Fibroblast of pulmonary artery (primary cell): ENCODE data around the gene NLRC5.
A peak's percentile ranks its signal among the peaks of the same experiment; 100 is the strongest.

Experiments used
- DNase-seq: peaks from one replicate; pipeline ENCODE4 v3.0.0-alpha.2; 2010; ENCODE audit warnings: low read depth
- H3K4me3 ChIP-seq: replicated peaks from 2 replicates; pipeline ENCODE4 v1.5.1; 2011; ENCODE audit warnings: low read depth, mild to moderate bottlenecking, control low read depth, low read length, moderate library complexity
- TF ChIP-seq, protein P1 (sequence below): IDR thresholded peaks from 2 replicates; pipeline ENCODE4 v1.5.1; 2011; ENCODE audit warnings: mild to moderate bottlenecking, control low read depth, low read length, inconsistent platforms; ENCODE audit errors: missing control alignments

Gene NLRC5

DNA sequence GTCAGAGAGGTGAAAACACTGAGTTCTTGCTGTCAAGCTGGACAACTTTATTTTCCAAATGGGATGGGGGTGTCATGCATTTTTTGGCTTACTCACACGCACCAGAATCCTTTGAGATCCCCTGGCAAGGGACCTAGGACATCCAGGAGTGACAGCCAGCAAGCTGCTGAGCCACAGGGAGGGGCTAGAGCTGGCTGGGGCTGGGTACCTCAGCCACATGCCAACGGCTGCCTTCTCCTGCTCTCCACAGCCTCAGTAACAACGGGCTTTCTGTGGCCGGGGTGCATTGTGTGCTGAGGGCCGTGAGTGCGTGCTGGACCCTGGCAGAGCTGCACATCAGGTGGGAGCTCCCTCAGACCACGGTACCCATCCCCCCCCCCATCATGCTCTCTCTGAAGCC lies 47.6 kb downstream of the NLRC5 start:
- no peak for DNase-seq
- TF ChIP-seq, protein P1, sequence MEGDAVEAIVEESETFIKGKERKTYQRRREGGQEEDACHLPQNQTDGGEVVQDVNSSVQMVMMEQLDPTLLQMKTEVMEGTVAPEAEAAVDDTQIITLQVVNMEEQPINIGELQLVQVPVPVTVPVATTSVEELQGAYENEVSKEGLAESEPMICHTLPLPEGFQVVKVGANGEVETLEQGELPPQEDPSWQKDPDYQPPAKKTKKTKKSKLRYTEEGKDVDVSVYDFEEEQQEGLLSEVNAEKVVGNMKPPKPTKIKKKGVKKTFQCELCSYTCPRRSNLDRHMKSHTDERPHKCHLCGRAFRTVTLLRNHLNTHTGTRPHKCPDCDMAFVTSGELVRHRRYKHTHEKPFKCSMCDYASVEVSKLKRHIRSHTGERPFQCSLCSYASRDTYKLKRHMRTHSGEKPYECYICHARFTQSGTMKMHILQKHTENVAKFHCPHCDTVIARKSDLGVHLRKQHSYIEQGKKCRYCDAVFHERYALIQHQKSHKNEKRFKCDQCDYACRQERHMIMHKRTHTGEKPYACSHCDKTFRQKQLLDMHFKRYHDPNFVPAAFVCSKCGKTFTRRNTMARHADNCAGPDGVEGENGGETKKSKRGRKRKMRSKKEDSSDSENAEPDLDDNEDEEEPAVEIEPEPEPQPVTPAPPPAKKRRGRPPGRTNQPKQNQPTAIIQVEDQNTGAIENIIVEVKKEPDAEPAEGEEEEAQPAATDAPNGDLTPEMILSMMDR = no peak
- H3K4me3 ChIP-seq = no peak overlapping the region

DNA sequence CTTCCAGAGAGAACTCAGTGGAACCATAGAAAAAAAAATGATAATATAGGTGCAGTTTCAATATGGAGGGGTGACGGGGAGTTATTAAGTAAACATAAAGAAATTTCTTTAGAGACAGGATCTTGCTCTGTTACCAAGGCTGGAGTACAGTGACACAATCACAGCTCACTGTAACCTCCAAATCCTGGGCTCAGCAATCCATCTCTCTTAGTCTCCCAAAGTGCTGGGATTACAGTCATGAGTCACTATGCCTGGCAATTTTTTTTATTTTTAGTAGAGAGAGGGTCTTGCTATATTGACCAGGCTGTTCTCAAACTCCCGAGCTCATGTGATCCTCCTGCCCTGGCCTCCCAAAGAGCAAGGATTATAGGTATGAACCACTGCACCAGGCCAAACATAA lies 48.8 kb downstream of the NLRC5 start:
- H3K4me3 ChIP-seq = no peak overlapping the region
- TF ChIP-seq, protein P1 = no peak
- peak; percentile 37 for DNase-seq

DNA sequence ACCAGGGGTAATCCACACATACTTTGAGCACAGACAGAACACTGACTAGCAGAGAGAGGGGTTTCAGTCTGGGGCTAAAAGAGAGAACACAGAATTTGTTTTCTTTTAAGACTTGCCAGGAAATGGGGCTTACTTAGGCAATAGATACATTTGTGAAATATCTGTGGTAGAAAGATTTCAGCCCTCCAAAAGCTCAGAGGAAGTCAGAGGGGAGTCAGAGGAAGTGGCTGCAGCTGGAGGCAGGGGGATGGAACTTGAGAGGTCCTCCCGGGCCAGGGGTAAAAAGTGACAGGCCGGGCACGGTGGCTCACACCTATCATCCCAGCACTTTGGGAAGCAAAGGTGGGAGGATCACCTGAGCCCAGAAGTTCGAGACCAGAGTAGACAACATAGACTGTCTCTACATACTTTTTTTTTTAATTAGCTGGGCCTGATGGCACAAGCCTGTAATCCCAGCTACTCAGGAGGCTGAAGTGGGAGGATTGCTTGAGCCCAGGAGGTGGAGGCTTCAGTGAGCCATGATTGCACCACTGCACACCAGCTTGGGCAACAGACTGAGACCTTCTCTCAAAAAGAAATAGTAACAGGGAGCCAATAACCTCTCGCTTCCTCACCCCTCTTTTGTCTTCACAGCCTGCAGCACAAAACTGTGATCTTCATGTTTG lies 49.9 kb downstream of the NLRC5 start:
- H3K4me3 ChIP-seq = no peak overlapping the region
- peak; percentile 84 for DNase-seq
- TF ChIP-seq, protein P1 = no peak

DNA sequence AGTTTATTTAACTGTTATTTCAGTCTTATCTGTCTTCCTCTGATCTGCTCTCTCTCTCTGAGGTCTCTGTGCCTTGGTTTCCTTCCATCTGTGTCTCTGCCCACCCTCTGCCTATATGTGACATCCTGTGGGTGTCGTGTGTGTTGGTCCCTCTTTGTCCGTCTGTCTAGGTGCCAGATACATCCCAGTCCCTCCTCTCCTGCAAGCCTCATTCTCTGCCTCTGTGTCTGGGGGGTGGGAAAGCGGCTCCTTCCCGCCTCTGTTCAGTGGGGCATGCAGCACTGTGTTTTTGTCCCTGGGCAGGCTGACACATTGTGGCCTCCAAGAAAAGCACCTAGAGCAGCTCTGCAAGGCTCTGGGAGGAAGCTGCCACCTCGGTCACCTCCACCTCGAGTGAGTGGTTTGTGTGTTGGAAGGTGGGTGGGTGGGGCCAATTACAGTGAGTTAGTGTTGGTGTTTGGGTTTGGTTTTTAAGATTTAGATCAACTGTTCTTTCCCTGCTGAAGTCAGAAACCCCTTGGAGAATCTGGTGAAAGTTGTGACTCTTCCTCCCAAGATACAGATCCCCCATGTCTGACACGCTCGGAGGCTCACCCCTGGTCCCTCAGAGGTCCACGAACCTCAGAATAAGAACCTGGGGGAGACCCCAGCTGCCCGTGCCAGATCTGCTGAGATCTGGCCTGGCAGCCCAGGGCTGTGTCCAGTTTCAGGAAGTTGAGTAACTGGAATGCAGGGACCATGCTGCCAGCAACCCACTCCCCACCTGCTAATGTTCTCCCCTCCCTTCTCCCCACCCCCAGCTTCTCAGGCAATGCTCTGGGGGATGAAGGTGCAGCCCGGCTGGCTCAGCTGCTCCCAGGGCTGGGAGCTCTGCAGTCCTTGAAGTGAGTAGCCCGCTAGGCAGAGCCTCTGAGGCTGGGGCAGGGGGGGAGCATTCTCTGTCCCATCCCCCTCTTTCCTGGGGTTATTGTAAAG lies 52.1 kb downstream of the NLRC5 start:
- no peak for DNase-seq
- TF ChIP-seq, protein P1 = no peak
- H3K4me3 ChIP-seq = no peak overlapping the region

DNA sequence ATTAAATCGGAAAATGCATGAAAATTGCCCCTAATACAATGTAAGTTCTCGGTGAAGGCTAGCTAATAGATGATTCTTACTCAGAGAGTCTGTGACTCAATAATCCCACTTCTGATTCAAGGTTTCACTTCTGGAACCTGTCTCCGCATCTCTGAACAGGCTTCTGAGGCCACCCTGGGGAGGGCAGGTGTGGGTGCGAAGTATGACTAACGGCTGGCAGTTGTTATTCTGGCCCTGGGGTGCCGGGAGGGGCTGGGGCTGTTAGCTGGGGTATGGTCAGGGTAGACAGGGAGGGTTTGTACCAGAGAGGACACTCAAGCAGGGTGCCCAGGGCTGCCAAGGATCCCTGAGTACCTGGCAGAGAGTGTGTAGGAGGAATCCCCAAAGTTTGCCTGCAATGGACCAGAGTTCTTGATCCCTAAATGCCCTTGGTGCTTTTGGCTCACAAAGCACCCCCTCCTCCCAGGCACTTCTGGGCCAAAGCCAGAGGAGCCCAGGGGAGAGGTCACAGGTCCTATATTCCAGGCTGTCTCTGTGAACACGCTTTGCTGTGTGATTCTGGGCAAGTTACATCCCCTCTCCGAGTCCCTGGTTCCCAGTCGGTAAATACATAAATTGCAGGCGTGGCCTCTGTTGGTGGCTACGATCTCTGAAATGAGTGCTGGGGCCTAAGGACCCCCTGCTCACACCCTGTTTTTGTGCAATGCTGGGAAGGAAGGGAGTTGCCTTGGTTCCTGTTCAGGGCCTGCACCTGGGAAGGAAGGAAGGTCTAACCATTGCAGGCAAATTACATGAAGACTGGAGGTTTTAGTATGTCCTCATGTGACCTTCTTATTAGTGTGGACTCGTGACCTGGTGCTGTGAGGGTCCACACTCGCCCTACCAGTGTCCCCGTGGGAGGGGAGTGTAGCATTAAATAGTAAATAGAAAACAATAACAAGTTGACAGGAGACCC lies 53.1 kb downstream of the NLRC5 start:
- no peak overlapping the region for H3K4me3 ChIP-seq
- no peak for DNase-seq
- TF ChIP-seq, protein P1 = no peak

DNA sequence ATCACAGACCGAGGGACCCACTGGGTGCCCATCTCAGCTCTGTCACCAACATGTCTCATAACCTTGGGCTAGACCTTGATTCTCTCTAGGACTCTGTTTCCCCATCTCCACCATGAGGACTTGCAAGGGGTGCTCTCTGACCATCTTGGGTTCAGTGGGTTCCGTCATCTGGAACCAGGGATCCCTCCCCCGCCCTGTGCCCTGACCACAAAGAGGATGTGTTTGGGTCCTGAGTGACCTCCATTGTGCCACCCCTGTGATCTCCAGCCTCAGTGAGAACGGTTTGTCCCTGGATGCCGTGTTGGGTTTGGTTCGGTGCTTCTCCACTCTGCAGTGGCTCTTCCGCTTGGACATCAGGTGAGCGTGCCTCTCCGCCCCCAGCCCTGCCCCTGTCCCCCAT lies 53.9 kb downstream of the NLRC5 start:
- no peak overlapping the region for H3K4me3 ChIP-seq
- DNase-seq = no peak
- TF ChIP-seq, protein P1 = no peak
